ENCODE results near the gene TESK1.
"Not testable (repeated sequence)": the region's sequence is repeated elsewhere in the genome, so short reads cannot be mapped to it uniquely, and the experiment has no call there.

TESK1 gene

DNA sequence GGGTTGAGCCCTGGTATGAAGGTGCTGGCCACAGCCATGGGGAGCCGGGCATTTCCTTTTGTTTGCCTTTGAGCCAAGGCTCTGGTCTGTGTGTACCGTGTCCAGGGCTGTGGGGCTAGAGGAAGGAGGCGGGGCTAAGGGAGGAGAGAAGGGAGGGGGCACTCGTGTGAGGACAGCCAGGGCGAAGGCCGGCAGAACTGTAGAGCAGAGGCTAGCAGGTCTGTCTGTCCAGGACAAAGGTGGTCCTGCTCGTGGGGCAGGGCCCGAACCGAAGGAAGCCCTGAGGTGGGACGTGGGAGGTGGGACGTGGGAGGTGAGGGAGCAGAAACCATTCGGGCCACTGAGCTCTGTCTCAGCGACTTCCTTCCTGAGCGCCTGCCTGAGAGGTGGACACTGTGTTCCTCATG is 41.3 kb upstream of the TESK1 start:
- Histone ChIP-seq H3K27ac (ENCODE audit: low read depth, low read length, severe bottlenecking) (no peak overlapping the region), H3K9me3 (ENCODE audit: control insufficient read depth, low read length) (no peaks in the 10 kb centered on the region), H3K36me3 (ENCODE audit: control insufficient read depth, insufficient read depth, low read length) (peaks cover 18% of the 10 kb centered on the region), H3K4me3 (ENCODE audit: extremely low read depth, insufficient read depth, low read length, poor library complexity, severe bottlenecking) (no peak overlapping the region), H3K4me1 (ENCODE audit: control insufficient read depth, insufficient read depth, low read length, poor library complexity, severe bottlenecking) (peaks cover 9% of the 10 kb centered on the region)
- WGBS, 2 experiments (ENCODE audit: insufficient coverage in 2 of 2) = 36 to 66% methylated on average over 8 to 14 of the region's 14 CpGs

- Histone ChIP-seq H3K4me3 (ENCODE audit: extremely low read depth, insufficient read depth, low read length, poor library complexity, severe bottlenecking) (no peak overlapping the region), H3K4me1 (ENCODE audit: control insufficient read depth, insufficient read depth, low read length, poor library complexity, severe bottlenecking) (peaks cover 9% of the 10 kb centered on the region), H3K36me3 (ENCODE audit: control insufficient read depth, insufficient read depth, low read length) (peaks cover 12% of the 10 kb centered on the region), H3K9me3 (ENCODE audit: control insufficient read depth, low read length) (no peaks in the 10 kb centered on the region), H3K27ac (ENCODE audit: low read depth, low read length, severe bottlenecking) (no peak overlapping the region)
- 90 to 100% methylated on average over 3 to 4 of the region's 7 CpGs for WGBS, 2 experiments (ENCODE audit: insufficient coverage in 2 of 2)
Observed at GRCh38 chr9:35564658-35565061, 40.4 kb upstream of the TESK1 start.

DNA sequence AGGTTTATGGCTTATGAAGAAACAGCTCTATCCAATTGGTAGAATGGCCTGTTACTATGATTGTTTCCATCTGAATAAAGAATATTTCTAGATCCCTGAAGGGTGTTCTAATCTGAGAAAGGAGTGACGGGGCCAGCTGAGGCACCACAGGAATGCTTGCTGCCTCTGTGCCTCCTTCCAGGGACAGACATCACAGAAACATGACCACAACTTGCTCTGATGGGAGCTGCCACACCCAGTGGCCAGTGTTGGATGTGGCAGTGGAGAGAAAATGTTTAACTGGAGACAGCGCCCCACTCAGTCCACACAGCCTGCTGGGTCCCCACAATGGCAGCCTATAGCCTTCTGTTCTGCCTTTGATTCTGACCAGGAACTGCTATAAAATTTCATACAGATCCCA is 38.6 kb upstream of the TESK1 start:
- no peak overlapping the region for H3K4me3 ChIP-seq (ENCODE audit: extremely low read depth, insufficient read depth, low read length, poor library complexity, severe bottlenecking)

GRCh38 chr9:35568196-35568595 is 36.9 kb upstream of the TESK1 start:
- Histone ChIP-seq H3K27ac (ENCODE audit: low read depth, low read length, severe bottlenecking) (no peak overlapping the region), H3K4me3 (ENCODE audit: extremely low read depth, insufficient read depth, low read length, poor library complexity, severe bottlenecking) (no peak overlapping the region), H3K9me3 (ENCODE audit: control insufficient read depth, low read length) (no peaks in the 10 kb centered on the region), H3K36me3 (ENCODE audit: control insufficient read depth, insufficient read depth, low read length) (no peaks in the 10 kb centered on the region), H3K4me1 (ENCODE audit: control insufficient read depth, insufficient read depth, low read length, poor library complexity, severe bottlenecking) (peaks cover 7% of the 10 kb centered on the region)
- WGBS, 2 experiments (ENCODE audit: insufficient coverage in 2 of 2) = 91 to 100% methylated on average over 1 to 4 of the region's 4 CpGs

More for the DNA sequence above, 38.6 kb upstream of the TESK1 start:
- 85 to 100% methylated on average over 2 of the region's 2 CpGs for WGBS, 2 experiments (ENCODE audit: insufficient coverage in 2 of 2)
- Histone ChIP-seq H3K4me1 (ENCODE audit: control insufficient read depth, insufficient read depth, low read length, poor library complexity, severe bottlenecking) (peaks cover 9% of the 10 kb centered on the region), H3K27ac (ENCODE audit: low read depth, low read length, severe bottlenecking) (no peak overlapping the region), H3K9me3 (ENCODE audit: control insufficient read depth, low read length) (no peaks in the 10 kb centered on the region), H3K36me3 (ENCODE audit: control insufficient read depth, insufficient read depth, low read length) (no peaks in the 10 kb centered on the region)

- H3K4me1 ChIP-seq (ENCODE audit: control insufficient read depth, insufficient read depth, low read length, poor library complexity, severe bottlenecking) = no peaks in the 10 kb centered on the region
- H3K4me3 ChIP-seq (ENCODE audit: extremely low read depth, insufficient read depth, low read length, poor library complexity, severe bottlenecking) = no peak overlapping the region
- H3K9me3 ChIP-seq (ENCODE audit: control insufficient read depth, low read length) = no peaks in the 10 kb centered on the region
- no peak overlapping the region for H3K27ac ChIP-seq (ENCODE audit: low read depth, low read length, severe bottlenecking)
- 91 to 96% methylated on average over 5 of the region's 5 CpGs for WGBS, 2 experiments (ENCODE audit: insufficient coverage in 2 of 2)
- H3K36me3 ChIP-seq (ENCODE audit: control insufficient read depth, insufficient read depth, low read length) = no peaks in the 10 kb centered on the region
Observed at GRCh38 chr9:35569206-35569605, 35.9 kb upstream of the TESK1 start.

DNA sequence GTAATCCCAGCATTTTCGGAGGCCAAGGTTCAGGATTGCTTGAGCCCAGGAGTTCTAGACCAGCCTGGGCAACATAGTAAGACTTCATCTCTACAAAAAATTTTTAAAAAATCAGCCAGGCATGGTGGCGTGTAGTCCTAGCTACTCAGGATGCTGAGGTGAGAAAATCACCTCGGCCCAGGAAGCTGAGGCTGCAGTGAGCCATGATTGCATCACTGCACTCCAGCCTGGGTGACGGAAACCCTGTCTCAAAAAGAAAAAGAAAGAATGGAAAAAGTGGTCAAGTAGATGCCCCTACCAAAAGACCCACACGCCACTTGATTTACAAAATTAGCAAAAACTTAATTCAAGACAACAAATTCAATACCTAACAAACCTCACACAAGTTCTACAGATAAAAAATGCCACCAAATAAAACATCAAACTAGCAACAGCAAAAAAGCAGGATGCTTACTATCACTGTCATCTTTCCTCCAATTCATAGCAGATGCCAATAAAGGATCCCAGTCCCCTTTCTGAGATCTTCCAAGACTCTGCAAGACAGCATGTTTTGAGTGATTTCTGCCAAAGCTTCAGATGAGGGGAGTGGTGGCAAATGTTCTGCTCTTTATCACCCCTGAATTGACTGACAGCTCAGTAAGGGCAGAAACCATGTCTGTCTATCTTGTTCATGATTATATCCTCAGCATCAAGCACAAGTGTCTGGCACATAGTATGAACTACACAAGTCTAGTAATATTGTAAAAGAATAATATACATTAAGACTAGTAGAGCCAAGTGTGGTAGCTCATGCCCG is 34.2 kb upstream of the TESK1 start:
- Histone ChIP-seq H3K9me3 (ENCODE audit: control insufficient read depth, low read length) (no peaks in the 10 kb centered on the region), H3K36me3 (ENCODE audit: control insufficient read depth, insufficient read depth, low read length) (no peaks in the 10 kb centered on the region), H3K4me3 (ENCODE audit: extremely low read depth, insufficient read depth, low read length, poor library complexity, severe bottlenecking) (no peak overlapping the region), H3K4me1 (ENCODE audit: control insufficient read depth, insufficient read depth, low read length, poor library complexity, severe bottlenecking) (no peaks in the 10 kb centered on the region), H3K27ac (ENCODE audit: low read depth, low read length, severe bottlenecking) (no peak overlapping the region)
- 93 to 96% methylated on average over 3 to 4 of the region's 6 CpGs for WGBS, 2 experiments (ENCODE audit: insufficient coverage in 2 of 2)

DNA sequence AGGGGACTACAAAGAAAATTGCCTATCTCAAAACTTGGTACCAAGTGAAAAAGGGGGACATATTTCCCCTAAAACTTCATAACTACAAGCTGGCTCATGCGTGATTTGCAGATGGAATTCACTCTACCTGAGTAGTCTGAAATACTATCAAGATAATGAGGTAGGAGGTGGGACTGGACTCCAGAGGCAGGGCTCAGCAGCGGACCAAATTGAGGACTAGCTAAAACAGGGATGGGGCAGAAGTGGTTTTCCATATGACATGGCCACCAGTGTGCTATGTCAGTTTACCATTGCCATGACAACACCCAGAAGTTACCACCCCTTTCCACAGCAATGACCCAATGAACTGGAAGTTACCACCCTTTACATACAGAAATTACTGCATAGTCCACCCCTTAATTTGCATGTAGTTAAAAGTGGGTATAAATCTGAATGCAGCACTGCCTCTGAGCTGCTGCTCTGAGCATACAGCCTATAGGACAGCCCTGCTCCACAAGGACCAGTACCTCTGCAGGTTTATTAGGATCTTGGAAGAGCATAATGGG is 30.4 kb upstream of the TESK1 start:
- Histone ChIP-seq H3K4me1 (ENCODE audit: control insufficient read depth, insufficient read depth, low read length, poor library complexity, severe bottlenecking) (no peaks in the 10 kb centered on the region), H3K4me3 (ENCODE audit: extremely low read depth, insufficient read depth, low read length, poor library complexity, severe bottlenecking) (no peak overlapping the region), H3K9me3 (ENCODE audit: control insufficient read depth, low read length) (peaks cover 2% of the 10 kb centered on the region), H3K36me3 (ENCODE audit: control insufficient read depth, insufficient read depth, low read length) (no peaks in the 10 kb centered on the region), H3K27ac (ENCODE audit: low read depth, low read length, severe bottlenecking) (no peak overlapping the region)
- WGBS, 2 experiments (ENCODE audit: insufficient coverage in 2 of 2) = 83% methylated on average over 1 of the region's 2 CpGs; no CpG with 5 or more reads in 1 of the 2 experiments

- no peak overlapping the region for H3K27ac ChIP-seq (ENCODE audit: low read depth, low read length, severe bottlenecking)
- 91 to 100% methylated on average over 4 to 5 of the region's 5 CpGs for WGBS, 2 experiments (ENCODE audit: insufficient coverage in 2 of 2)
- no peak overlapping the region for H3K4me3 ChIP-seq (ENCODE audit: extremely low read depth, insufficient read depth, low read length, poor library complexity, severe bottlenecking)
- no peaks in the 10 kb centered on the region for H3K4me1 ChIP-seq (ENCODE audit: control insufficient read depth, insufficient read depth, low read length, poor library complexity, severe bottlenecking)
- no peaks in the 10 kb centered on the region for H3K36me3 ChIP-seq (ENCODE audit: control insufficient read depth, insufficient read depth, low read length)
- H3K9me3 ChIP-seq (ENCODE audit: control insufficient read depth, low read length) = peaks cover 9% of the 10 kb centered on the region
Observed at GRCh38 chr9:35575478-35575877, 29.6 kb upstream of the TESK1 start.

GRCh38 chr9:35577486-35577885 is 27.6 kb upstream of the TESK1 start:
- no peaks in the 10 kb centered on the region for H3K36me3 ChIP-seq (ENCODE audit: control insufficient read depth, insufficient read depth, low read length)
- WGBS, 2 experiments (ENCODE audit: insufficient coverage in 2 of 2) = 76 to 100% methylated on average over 1 to 3 of the region's 5 CpGs
- no peak overlapping the region for H3K27ac ChIP-seq (ENCODE audit: low read depth, low read length, severe bottlenecking)
- H3K4me1 ChIP-seq (ENCODE audit: control insufficient read depth, insufficient read depth, low read length, poor library complexity, severe bottlenecking) = no peaks in the 10 kb centered on the region
- H3K9me3 ChIP-seq (ENCODE audit: control insufficient read depth, low read length) = peaks cover 16% of the 10 kb centered on the region
- no peak overlapping the region for H3K4me3 ChIP-seq (ENCODE audit: extremely low read depth, insufficient read depth, low read length, poor library complexity, severe bottlenecking)

- H3K4me1 ChIP-seq (ENCODE audit: control insufficient read depth, insufficient read depth, low read length, poor library complexity, severe bottlenecking) = no peaks in the 10 kb centered on the region
- no peaks in the 10 kb centered on the region for H3K36me3 ChIP-seq (ENCODE audit: control insufficient read depth, insufficient read depth, low read length)
- no CpG with 5 or more reads among the region's 1 CpG for WGBS, 2 experiments (ENCODE audit: insufficient coverage in 2 of 2)
- H3K4me3 ChIP-seq (ENCODE audit: extremely low read depth, insufficient read depth, low read length, poor library complexity, severe bottlenecking) = no peak overlapping the region
- H3K9me3 ChIP-seq (ENCODE audit: control insufficient read depth, low read length) = peaks cover 16% of the 10 kb centered on the region
- no peak overlapping the region for H3K27ac ChIP-seq (ENCODE audit: low read depth, low read length, severe bottlenecking)
Observed at GRCh38 chr9:35579130-35579529, 25.9 kb upstream of the TESK1 start.

GRCh38 chr9:35579659-35580227 is 25.3 kb upstream of the TESK1 start:
- not testable (repeated sequence) for H3K4me3 ChIP-seq (ENCODE audit: extremely low read depth, insufficient read depth, low read length, poor library complexity, severe bottlenecking); H3K36me3 ChIP-seq (ENCODE audit: control insufficient read depth, insufficient read depth, low read length); H3K4me1 ChIP-seq (ENCODE audit: control insufficient read depth, insufficient read depth, low read length, poor library complexity, severe bottlenecking); H3K27ac ChIP-seq (ENCODE audit: low read depth, low read length, severe bottlenecking)
- 75 to 94% methylated on average over 1 of the region's 1 CpG for WGBS, 2 experiments (ENCODE audit: insufficient coverage in 2 of 2)
- peaks cover 16% of the 10 kb centered on the region for H3K9me3 ChIP-seq (ENCODE audit: control insufficient read depth, low read length)
